ENCODE measurements around the gene RRAS2. TPM values are rescaled to one million over a fixed set of nuclear protein-coding genes. Genes with fewer than 3 reads are reported as not detected.
"Not testable (repeated sequence)": the region's sequence is repeated elsewhere in the genome, so short reads cannot be mapped to it uniquely, and the experiment has no call there.

RRAS2 gene
- total RNA-seq, 1 donor from 2014 or later = 45.3 TPM

- DNase-seq = no peak
- peak overlapping the region; percentile 2 for H3K27ac ChIP-seq (replicated peaks)
- peaks cover 17% of the 10 kb centered on the region for H3K9me3 ChIP-seq (replicated peaks)
- H3K4me3 ChIP-seq = no peak overlapping the region
- H3K36me3 ChIP-seq = no peaks in the 10 kb centered on the region
- H3K27me3 ChIP-seq (ENCODE audit: low read depth) = no peaks in the 10 kb centered on the region
- intact Hi-C loops (cut with micrococcal nuclease) = no loop called here
- peaks cover 12% of the 10 kb centered on the region for H3K4me1 ChIP-seq
- TF ChIP-seq CTCF (IDR thresholded peaks at IDR 0.05; ENCODE audit: borderline replicate concordance) = no peak
Measured at GRCh38 chr11:14345668-14346067, 13.3 kb downstream of the RRAS2 start.

GRCh38 chr11:14345016-14345415 is 14.0 kb downstream of the RRAS2 start:
- intact Hi-C loops (cut with micrococcal nuclease); H3K36me3 ChIP-seq; DNase-seq; H3K27me3 ChIP-seq (ENCODE audit: low read depth); H3K4me3 ChIP-seq: not testable (repeated sequence)
- Histone ChIP-seq H3K9me3 (replicated peaks) (peaks cover 17% of the 10 kb centered on the region), H3K27ac (replicated peaks) (peak overlapping the region; percentile 2), H3K4me1 (peaks cover 12% of the 10 kb centered on the region)

- Histone ChIP-seq H3K27me3 (ENCODE audit: low read depth) (no peaks in the 10 kb centered on the region), H3K36me3 (no peaks in the 10 kb centered on the region), H3K9me3 (replicated peaks) (peaks cover 11% of the 10 kb centered on the region), H3K27ac (replicated peaks) (no peak overlapping the region), H3K4me1 (peaks cover 12% of the 10 kb centered on the region), H3K4me3 (no peak overlapping the region)
- intact Hi-C loops (cut with micrococcal nuclease) = no loop called here
- no peak for TF ChIP-seq CTCF (IDR thresholded peaks at IDR 0.05; ENCODE audit: borderline replicate concordance)
- no peak for DNase-seq
Measured at GRCh38 chr11:14342906-14343305, 16.1 kb downstream of the RRAS2 start.

GRCh38 chr11:14341968-14342367 is 17.0 kb downstream of the RRAS2 start:
- intact Hi-C loops (cut with micrococcal nuclease) = no loop called here
- H3K36me3 ChIP-seq = no peaks in the 10 kb centered on the region
- H3K27ac ChIP-seq (replicated peaks) = no peak overlapping the region
- no peak overlapping the region for H3K4me3 ChIP-seq
- H3K9me3 ChIP-seq (replicated peaks) = peaks cover 14% of the 10 kb centered on the region
- no peak for TF ChIP-seq CTCF (IDR thresholded peaks at IDR 0.05; ENCODE audit: borderline replicate concordance)
- no peaks in the 10 kb centered on the region for H3K27me3 ChIP-seq (ENCODE audit: low read depth)
- peaks cover 12% of the 10 kb centered on the region for H3K4me1 ChIP-seq
- DNase-seq = no peak

GRCh38 chr11:14340721-14341120 is 18.3 kb downstream of the RRAS2 start:
- Histone ChIP-seq H3K9me3 (replicated peaks) (peaks cover 15% of the 10 kb centered on the region), H3K4me1 (peaks cover 17% of the 10 kb centered on the region), H3K4me3 (no peak overlapping the region), H3K36me3 (no peaks in the 10 kb centered on the region), H3K27ac (replicated peaks) (no peak overlapping the region), H3K27me3 (ENCODE audit: low read depth) (no peaks in the 10 kb centered on the region)
- intact Hi-C loops (cut with micrococcal nuclease) = no loop called here
- DNase-seq = no peak
- TF ChIP-seq CTCF (IDR thresholded peaks at IDR 0.05; ENCODE audit: borderline replicate concordance) = no peak

GRCh38 chr11:14339356-14339755 is 19.6 kb downstream of the RRAS2 start:
- peaks cover 15% of the 10 kb centered on the region for H3K4me1 ChIP-seq
- no peak for TF ChIP-seq CTCF (IDR thresholded peaks at IDR 0.05; ENCODE audit: borderline replicate concordance)
- no peaks in the 10 kb centered on the region for H3K36me3 ChIP-seq
- DNase-seq = no peak
- H3K27ac ChIP-seq (replicated peaks) = no peak overlapping the region
- no peak overlapping the region for H3K4me3 ChIP-seq
- no peaks in the 10 kb centered on the region for H3K27me3 ChIP-seq (ENCODE audit: low read depth)
- peaks cover 15% of the 10 kb centered on the region for H3K9me3 ChIP-seq (replicated peaks)
- intact Hi-C loops (cut with micrococcal nuclease) = no loop called here
